ENCODE results near the gene AGBL4. TPM values are rescaled to one million over a fixed set of nuclear protein-coding genes. Genes with fewer than 3 reads are reported as not detected.

Gene AGBL4
- polyA plus RNA-seq, 1 experiment: not detected

GRCh38 chr1:48543854-48544253 is 1479.9 kb downstream of the AGBL4 start:
- no peak overlapping the region for H3K27ac ChIP-seq (ENCODE audit: low read depth, low read length)
- DNase-seq (ENCODE audit: low read depth, low spot score): no peak
- CTCF ChIA-PET: no interaction called here
- H3K27me3 ChIP-seq (ENCODE audit: control insufficient read depth, insufficient read depth, low read length): no peaks in the 10 kb centered on the region
- H3K9me3 ChIP-seq (ENCODE audit: control insufficient read depth, insufficient read depth, low read length): no peaks in the 10 kb centered on the region
- POLR2A ChIA-PET: no interaction called here
- H3K4me3 ChIP-seq (ENCODE audit: low read depth, low read length): no peak overlapping the region
- no peak for TF ChIP-seq CTCF (IDR thresholded peaks at IDR 0.05; ENCODE audit: low read depth, low read length)

GRCh38 chr1:48540587-48540986 is 1483.2 kb downstream of the AGBL4 start:
- POLR2A ChIA-PET: no interaction called here
- H3K9me3 ChIP-seq (ENCODE audit: control insufficient read depth, insufficient read depth, low read length): no peaks in the 10 kb centered on the region
- CTCF ChIA-PET: interaction anchor here (1.3 kb wide), 1 partner anchor 10 kb away, joined by 5 read pairs; no protein-coding TSS in a partner anchor

GRCh38 chr1:48536477-48536876 is 1487.3 kb downstream of the AGBL4 start:
- no peak for DNase-seq (ENCODE audit: low read depth, low spot score)
- H3K27ac ChIP-seq (ENCODE audit: low read depth, low read length): no peak overlapping the region
- H3K27me3 ChIP-seq (ENCODE audit: control insufficient read depth, insufficient read depth, low read length): no peaks in the 10 kb centered on the region
- H3K9me3 ChIP-seq (ENCODE audit: control insufficient read depth, insufficient read depth, low read length): no peaks in the 10 kb centered on the region
- POLR2A ChIA-PET: no interaction called here
- CTCF ChIA-PET: no interaction called here
- H3K4me3 ChIP-seq (ENCODE audit: low read depth, low read length): no peak overlapping the region
- no peak for TF ChIP-seq CTCF (IDR thresholded peaks at IDR 0.05; ENCODE audit: low read depth, low read length)

More at GRCh38 chr1:48540587-48540986, 1483.2 kb downstream of the AGBL4 start:
- H3K27ac ChIP-seq (ENCODE audit: low read depth, low read length): no peak overlapping the region
- DNase-seq (ENCODE audit: low read depth, low spot score): no peak
- no peak for TF ChIP-seq CTCF (IDR thresholded peaks at IDR 0.05; ENCODE audit: low read depth, low read length)
- no peak overlapping the region for H3K4me3 ChIP-seq (ENCODE audit: low read depth, low read length)
- H3K27me3 ChIP-seq (ENCODE audit: control insufficient read depth, insufficient read depth, low read length): no peaks in the 10 kb centered on the region

- POLR2A ChIA-PET: no interaction called here
- Histone ChIP-seq H3K4me3 (ENCODE audit: low read depth, low read length) (no peak overlapping the region), H3K27ac (ENCODE audit: low read depth, low read length) (no peak overlapping the region), H3K9me3 (ENCODE audit: control insufficient read depth, insufficient read depth, low read length) (no peaks in the 10 kb centered on the region), H3K27me3 (ENCODE audit: control insufficient read depth, insufficient read depth, low read length) (no peaks in the 10 kb centered on the region)
- CTCF ChIA-PET: interaction anchor here (0.8 kb wide), 1 partner anchor 35 kb away, joined by 4 read pairs; no protein-coding TSS in a partner anchor
- no peak for DNase-seq (ENCODE audit: low read depth, low spot score)
- no peak for TF ChIP-seq CTCF (IDR thresholded peaks at IDR 0.05; ENCODE audit: low read depth, low read length)
Observed at GRCh38 chr1:48532976-48533375, 1490.8 kb downstream of the AGBL4 start.

GRCh38 chr1:48530727-48531351 is 1492.9 kb downstream of the AGBL4 start:
- ChIA-PET CTCF (interaction anchor here (0.6 to 1.4 kb wide), 6 partner anchors 10 to 425 kb away, joined by 3 to 5 read pairs (median 4); no protein-coding TSS in a partner anchor), POLR2A (no interaction called here)
- DNase-seq (ENCODE audit: low read depth, low spot score): peak; percentile 4

More at GRCh38 chr1:48530727-48531351, 1492.9 kb downstream of the AGBL4 start:
- H3K9me3 ChIP-seq (ENCODE audit: control insufficient read depth, insufficient read depth, low read length): no peaks in the 10 kb centered on the region
- H3K4me3 ChIP-seq (ENCODE audit: low read depth, low read length): no peak overlapping the region
- TF ChIP-seq CTCF (IDR thresholded peaks at IDR 0.05; ENCODE audit: low read depth, low read length): peak; percentile 71
- no peak overlapping the region for H3K27ac ChIP-seq (ENCODE audit: low read depth, low read length)
- H3K27me3 ChIP-seq (ENCODE audit: control insufficient read depth, insufficient read depth, low read length): no peaks in the 10 kb centered on the region

Data from AG04450 (cell line).